AG09319 (cell line): ENCODE results near the gene CGGBP1.

Experiments used
- DNase-seq: peaks from one replicate; pipeline ENCODE4 v3.0.0-alpha.2; 2010; ENCODE audit warnings: low read depth; ENCODE audit errors: extremely low read depth
- CTCF ChIP-seq: IDR thresholded peaks from 2 replicates; pipeline ENCODE4 v1.5.1; 2011; ENCODE audit warnings: low read depth, mild to moderate bottlenecking, inconsistent platforms, low read length, moderate library complexity

Gene CGGBP1

GRCh38 chr3:88058581-88059379 is at the start of gene CGGBP1, which contains the start of gene ZNF654:
CGGBP1 (minus strand) TSS chr3:88059005; CDS start chr3:88055976, 3,029 bp downstream.
ZNF654 (plus strand) TSS chr3:88059255; CDS start chr3:88059320, 65 bp downstream.
- TF ChIP-seq CTCF = no peak
- peak; percentile 97 for DNase-seq

- no peak for DNase-seq
- no peak for TF ChIP-seq CTCF
Measured at GRCh38 chr3:88105325-88105724, 46.5 kb upstream of the CGGBP1 start.

DNA sequence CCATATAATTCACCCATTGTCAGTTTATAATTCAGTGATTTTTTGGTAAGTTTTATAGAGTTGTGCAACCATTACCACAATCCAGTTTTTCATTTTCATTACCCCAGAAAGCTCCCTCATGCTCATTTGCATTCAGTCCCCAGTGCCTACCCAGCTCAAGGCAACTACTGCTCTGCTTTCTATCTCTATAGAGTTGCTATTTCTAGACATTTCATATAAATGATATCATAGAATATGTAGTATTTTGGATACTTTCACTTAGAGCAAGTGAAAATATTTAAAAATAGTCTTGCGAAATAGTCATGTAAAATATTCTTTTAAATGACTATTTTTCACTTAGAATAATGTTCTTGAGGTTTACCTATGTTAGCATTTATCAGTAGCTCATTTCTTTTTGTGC is 42.3 kb upstream of the CGGBP1 start:
- no peak for TF ChIP-seq CTCF
- no peak for DNase-seq

DNA sequence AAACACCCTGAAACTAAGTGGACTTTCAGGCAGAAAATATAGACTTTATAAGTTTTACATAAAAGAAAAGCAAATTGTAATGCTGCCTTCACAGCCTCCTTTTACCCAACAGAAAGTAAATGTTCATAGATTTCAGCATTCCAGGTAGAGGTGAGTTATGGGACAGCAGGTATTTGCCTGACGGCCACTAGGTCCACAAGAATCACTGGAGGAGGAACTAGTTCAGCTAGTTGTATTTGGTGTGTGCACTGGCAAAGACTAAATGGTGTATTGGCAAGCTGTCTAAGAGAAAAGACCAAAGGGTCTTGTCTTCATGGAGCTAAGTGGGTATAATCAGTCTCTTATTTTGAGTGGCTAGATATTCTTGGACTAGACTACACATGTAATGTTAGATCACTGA is 34.5 kb upstream of the CGGBP1 start:
- DNase-seq = no peak
- no peak for TF ChIP-seq CTCF

DNA sequence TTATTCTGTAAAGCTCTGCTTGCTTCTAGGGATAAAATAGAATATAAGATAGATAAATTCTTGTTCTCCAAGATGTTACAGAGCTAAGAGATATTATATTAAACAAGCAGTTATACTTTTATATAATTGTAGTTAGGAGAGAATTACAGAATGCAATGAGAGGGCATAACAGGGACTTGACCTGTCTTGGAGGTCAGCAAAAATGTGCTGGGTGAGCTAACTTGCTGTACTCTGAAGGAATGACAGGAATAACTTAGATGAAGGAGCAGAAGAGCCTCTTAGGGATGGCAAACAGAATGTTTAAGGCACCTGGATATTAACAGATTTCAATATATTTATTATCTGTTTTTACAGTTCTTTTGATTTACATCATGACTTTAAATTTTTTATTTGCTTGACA is 33.5 kb upstream of the CGGBP1 start:
- TF ChIP-seq CTCF = no peak
- no peak for DNase-seq

GRCh38 chr3:88090681-88091080 is 31.9 kb upstream of the CGGBP1 start:
- no peak for DNase-seq
- no peak for TF ChIP-seq CTCF

- DNase-seq = no peak
- TF ChIP-seq CTCF = no peak
Measured at GRCh38 chr3:88084097-88084501, 25.3 kb upstream of the CGGBP1 start.
